Prostate gland (tissue), 2 donors: ENCODE data around the gene SBF2.

Experiments
- POLR2AphosphoS5 ChIP-seq: sonication (generic); formaldehyde crosslinking; IDR thresholded peaks from one replicate; pipeline ENCODE4 v1.6.1; 2017; ENCODE audit warnings: antibody characterized with exemption
- TF ChIP-seq, protein P1 (sequence below), 4 experiments: fragments of 200-600 bp in 2 of 4; fragments of 450-650 bp in 2 of 4; sonication (generic) in 2 of 4; IDR thresholded peaks; 1 replicate in 3 of 4; 2 replicates in 1 of 4; pipeline ENCODE4 v1.5.1; 2016 to 2019; ENCODE audit warnings: antibody characterized with exemption in 4 of 4, mild to moderate bottlenecking in 2 of 4, moderate library complexity in 2 of 4

DNA sequence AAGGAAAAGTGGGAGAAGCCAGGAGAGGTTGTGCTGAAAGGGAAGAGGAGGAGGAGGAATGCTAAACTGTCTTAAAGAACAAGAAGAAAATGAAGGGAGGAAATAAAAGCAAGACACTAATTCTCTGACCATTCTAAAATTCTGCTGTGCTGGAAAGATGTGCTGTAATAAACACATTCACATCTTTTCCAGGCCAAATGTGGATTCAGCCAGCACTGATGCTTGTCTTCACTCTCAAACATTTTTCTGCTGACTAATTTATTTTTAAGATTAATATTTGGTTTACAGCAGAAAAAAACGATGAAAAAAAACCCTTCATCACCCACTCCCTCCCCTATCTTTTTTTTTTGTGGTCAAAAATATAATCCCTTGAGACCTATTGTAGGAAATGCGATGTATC, 406.5 kb downstream of the SBF2 start:
- TF ChIP-seq, protein P1, sequence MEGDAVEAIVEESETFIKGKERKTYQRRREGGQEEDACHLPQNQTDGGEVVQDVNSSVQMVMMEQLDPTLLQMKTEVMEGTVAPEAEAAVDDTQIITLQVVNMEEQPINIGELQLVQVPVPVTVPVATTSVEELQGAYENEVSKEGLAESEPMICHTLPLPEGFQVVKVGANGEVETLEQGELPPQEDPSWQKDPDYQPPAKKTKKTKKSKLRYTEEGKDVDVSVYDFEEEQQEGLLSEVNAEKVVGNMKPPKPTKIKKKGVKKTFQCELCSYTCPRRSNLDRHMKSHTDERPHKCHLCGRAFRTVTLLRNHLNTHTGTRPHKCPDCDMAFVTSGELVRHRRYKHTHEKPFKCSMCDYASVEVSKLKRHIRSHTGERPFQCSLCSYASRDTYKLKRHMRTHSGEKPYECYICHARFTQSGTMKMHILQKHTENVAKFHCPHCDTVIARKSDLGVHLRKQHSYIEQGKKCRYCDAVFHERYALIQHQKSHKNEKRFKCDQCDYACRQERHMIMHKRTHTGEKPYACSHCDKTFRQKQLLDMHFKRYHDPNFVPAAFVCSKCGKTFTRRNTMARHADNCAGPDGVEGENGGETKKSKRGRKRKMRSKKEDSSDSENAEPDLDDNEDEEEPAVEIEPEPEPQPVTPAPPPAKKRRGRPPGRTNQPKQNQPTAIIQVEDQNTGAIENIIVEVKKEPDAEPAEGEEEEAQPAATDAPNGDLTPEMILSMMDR (IDR thresholded peaks at IDR 0.05) = no peak
- no peak for TF ChIP-seq POLR2AphosphoS5
